Measurements from ENCODE around the gene POU3F1.

POU3F1 gene

DNA sequence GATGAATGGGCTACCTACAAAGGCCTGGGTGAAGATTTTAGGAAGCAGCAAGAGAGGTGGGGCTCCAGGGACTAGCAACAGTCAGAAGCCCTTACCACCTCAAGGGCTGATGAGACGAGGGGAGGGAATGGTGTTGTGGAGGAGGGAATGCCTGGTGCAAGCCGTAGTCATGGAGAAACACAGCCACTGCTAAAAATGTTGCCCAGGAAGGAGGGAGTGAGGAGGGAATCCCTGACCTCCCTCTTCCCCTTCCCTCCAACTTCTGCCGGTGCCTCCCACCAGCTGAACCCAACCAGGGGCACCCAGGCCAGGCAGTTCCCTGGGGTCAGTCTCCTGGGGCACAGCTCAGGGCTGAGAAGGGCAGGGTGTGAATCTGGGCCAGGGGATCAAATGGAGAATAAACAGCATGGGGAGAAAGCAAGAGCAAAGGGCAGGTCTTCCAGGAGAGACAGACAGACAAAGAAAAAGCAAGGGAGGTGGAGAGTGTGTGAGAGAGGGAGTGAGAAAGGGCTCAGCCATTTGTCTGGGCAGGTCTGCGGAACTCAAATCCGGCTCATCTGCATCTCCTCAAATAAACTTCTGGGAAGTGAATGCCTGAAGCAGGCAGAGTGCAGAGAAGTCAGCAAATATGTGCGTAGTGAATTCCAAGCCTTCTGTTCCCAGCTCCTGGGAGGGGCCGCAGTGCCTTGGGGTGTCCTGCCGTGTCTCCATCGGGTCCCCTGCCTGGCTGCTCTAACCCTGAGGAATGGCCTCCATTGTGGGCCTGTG is 27.1 kb upstream of the POU3F1 start:
- no peak for DNase-seq (ENCODE audit: low read depth in 2 of 3, low spot score in 1 of 3)

DNA sequence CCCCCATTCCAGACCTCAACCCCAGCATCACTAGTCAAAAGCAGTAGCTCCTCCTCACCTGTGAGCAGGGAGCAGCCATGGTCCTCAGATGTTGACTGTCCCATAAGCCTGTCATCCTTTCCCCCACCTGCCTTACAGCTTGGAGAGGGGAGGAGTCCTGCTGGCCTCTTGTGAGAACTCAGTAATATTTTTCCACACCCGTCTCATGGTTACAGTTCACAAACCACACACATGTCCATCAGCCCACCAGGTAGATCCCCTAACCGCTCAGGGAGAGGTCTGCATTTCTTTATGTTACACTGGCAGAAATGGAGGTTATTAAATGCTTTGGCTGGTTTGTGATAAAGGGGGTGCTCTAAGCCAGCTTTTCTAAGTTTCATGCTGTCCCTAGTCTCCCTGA is 26.3 kb upstream of the POU3F1 start:
- DNase-seq (ENCODE audit: low read depth in 2 of 3, low spot score in 1 of 3), result no peak

- DNase-seq (ENCODE audit: low read depth in 2 of 3, low spot score in 1 of 3), result no peak
Observed at GRCh38 chr1:38071312-38072256, 25.0 kb upstream of the POU3F1 start.

DNA sequence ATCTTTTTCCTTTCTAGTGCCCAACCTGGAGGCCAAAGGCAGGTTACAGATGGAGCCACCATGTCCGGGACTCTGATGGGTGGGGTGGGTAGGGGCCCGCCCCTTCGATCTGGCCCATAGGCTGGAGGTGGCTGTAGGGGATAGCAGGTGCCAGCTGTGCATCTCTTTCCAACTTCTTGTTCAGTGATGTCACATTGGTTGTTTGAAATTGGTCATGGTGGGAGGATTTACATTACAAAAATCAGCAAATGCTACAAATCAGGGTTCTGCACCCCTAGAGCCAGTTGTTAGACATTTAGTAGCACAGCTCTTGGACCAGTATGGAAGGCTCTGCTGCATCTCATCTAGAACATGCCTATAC is 22.4 kb upstream of the POU3F1 start:
- no peak for DNase-seq (ENCODE audit: low read depth in 2 of 3, low spot score in 1 of 3)

DNA sequence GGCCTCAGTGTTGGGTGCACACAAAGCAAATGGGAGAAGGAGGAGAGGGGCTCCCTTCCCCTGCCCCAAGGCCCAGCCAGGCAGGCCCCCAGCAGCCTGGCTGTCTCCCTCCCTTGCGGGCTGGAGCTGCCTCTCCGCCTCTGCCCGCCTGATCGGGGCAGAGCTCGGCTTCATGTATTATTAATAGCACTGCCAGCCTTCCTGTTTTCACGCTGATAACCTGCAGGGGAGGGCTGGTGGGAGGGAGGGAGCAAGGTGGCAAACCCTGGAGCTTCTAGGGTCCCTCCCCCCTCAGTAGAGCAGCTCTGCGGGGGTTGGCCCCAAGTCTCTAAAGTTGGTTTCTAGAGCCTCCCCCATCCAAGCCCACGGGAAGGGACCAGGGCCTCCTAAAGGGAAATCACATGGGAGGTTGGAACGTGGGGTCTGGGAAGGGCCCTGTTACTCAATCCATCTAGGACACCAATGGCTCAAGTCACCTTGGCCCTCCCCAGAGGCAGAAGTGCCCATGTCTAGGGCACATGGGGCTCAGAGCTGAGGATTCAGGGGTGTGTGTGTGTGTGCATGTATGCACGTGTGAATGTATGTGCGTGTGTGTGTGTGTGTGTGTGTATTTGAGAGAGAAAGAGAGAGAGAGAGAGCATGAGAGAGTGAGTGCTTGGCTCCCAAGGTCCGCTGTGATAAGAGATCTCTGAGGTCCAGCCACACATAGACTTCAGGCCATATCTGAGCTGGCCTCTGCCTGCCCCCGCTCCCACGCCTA is 21.8 kb upstream of the POU3F1 start:
- no peak for DNase-seq (ENCODE audit: low read depth in 2 of 3, low spot score in 1 of 3)

- DNase-seq (ENCODE audit: low read depth in 2 of 3, low spot score in 1 of 3), result no peak
Observed at GRCh38 chr1:38064197-38064903, 17.8 kb upstream of the POU3F1 start.

GRCh38 chr1:38063616-38064015 is 17.0 kb upstream of the POU3F1 start:
- no peak for DNase-seq (ENCODE audit: low read depth in 2 of 3, low spot score in 1 of 3)

DNA sequence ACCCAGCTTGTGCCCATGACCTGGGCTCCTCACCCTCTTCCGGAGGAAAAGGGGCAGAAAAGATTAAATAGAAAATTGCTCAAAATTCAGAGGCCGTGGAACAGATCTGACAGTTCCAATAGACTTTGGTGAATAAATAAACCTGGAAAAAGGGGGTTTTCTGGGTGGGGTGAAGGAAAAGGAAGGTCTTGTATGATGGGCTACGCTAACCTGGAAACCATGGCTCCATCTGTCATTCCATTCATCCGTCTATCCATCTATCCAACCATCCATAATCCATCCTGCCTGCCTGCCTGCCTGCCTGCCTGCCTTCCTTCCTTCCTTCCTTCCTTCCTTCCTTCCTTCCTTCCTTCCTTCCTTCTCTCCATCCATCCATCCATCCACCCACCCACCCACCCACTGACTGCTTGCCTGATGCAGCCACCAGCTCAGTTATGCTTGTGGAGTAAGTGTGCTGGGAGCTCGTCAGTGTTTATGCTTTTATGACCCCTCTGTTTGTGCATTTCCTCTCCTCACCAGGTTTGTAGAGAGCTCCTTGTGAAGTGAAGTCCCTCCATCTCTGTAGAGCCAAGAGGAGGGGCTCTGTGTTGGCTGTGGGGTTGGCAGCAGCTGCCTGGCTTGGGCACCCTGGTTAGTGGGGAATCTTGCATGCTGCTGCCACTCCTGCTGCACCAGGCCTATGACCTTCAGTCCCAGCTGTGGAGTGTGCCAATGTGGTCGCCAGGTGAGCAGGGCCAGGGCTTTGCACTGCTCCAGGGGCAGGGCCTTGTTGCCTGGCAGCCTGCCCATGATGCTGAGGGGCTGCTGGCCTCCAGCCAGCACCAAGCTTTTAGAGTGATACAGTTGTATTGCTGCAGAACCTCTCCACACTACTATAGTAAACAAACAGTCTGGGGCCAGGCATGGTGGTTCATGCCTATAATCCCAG is 16.0 kb upstream of the POU3F1 start:
- DNase-seq (ENCODE audit: low read depth in 2 of 3, low spot score in 1 of 3), result no peak

GRCh38 chr1:38061883-38062328 is 15.3 kb upstream of the POU3F1 start:
- no peak for DNase-seq (ENCODE audit: low read depth in 2 of 3, low spot score in 1 of 3)

- no peak for DNase-seq (ENCODE audit: low read depth in 2 of 3, low spot score in 1 of 3)
Observed at GRCh38 chr1:38061290-38061689, 14.7 kb upstream of the POU3F1 start.

- no peak for DNase-seq (ENCODE audit: low read depth in 2 of 3, low spot score in 1 of 3)
Observed at GRCh38 chr1:38060498-38060897, 13.9 kb upstream of the POU3F1 start.

DNA sequence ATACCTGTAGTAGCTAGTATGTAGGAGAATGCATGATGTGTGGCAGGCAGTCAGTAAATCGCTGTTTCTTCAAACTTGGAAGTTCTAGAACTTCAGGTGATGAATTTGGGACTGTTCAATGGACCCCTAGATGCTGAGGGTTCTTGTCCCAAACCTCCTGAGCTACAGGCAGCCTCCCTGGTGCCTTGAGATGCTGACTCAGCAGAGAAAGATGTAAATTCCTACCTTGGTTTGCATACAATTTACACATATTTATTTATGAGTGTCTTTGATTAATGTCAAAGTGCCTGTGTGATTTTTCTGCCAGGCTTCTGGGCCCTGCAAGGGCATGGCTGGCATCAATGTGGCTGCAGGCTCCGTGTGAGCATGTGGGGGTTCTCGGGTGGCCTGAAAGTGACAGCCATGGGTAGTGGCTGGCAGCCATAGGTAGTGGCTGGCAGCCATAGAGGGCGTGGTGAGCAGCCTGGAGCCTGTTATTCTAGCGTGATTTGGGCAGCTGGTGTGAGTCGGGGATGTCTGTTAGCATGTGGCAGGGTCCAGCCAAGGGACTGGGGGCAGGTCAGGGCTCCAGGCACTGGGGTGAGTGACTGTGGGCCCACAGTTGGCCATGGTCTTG is 13.2 kb upstream of the POU3F1 start:
- DNase-seq (ENCODE audit: low read depth in 2 of 3, low spot score in 1 of 3), result no peak

- DNase-seq (ENCODE audit: low read depth in 2 of 3, low spot score in 1 of 3), result no peak
Observed at GRCh38 chr1:38055965-38056364, 9.4 kb upstream of the POU3F1 start.

GRCh38 chr1:38055398-38055797 is 8.8 kb upstream of the POU3F1 start:
- no peak for DNase-seq (ENCODE audit: low read depth in 2 of 3, low spot score in 1 of 3)

GRCh38 chr1:38053416-38054091 is 7.0 kb upstream of the POU3F1 start:
- no peak for DNase-seq (ENCODE audit: low read depth in 2 of 3, low spot score in 1 of 3)

DNA sequence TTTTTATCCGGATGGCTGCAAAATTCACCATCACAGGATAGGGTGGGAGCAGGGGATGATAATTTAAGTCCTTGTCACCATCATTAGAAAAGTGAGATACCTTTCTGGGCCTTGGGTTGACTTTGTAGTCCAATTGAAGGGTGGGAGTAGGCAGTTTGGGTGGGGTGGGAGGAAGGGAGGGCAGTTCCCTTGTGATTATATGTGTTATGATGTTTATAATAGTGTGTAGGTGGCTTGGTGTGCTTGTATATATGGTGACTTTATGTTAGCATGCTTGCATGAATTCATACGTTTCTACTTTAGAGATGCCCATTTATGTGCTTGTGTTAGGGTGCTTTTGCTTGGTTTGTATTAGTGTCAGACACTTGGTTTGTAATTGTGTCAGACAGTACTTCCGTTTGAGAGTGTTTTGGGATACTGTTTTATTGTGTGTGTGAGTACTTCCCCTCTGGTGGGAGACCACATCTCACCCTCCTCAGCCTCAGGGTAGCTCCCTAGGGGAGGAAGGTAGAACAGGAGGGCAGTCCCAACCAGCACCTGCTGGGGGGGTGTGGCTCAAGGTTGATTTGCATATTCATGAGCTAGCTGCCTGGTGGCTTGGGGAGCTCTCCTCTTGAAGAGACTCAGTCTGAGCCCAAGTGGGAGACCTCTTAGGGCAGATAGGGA is 6.3 kb upstream of the POU3F1 start:
- no peak for DNase-seq (ENCODE audit: low read depth in 2 of 3, low spot score in 1 of 3)

DNA sequence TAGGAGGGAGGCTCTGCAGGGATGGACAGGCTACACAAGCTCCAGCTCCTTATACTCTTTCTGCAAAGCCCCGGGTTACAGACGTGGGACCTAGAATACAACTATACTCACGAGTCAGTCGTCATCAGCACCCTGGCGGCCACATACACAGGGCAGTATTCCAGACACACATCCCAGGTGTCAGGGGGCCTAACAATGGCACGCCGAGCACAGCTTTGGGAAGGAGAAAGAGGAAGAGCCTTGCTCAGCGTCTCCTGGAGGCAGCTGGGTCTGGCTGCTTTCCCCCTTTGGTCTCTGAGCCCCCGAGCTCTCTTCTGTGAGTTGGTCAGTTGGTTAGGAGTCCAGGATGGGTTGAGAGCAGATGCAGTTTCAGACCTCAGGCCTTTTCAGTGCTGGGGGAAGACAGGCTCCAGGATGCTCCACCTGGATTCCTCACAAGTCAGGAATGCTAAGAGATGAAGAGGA is 4.5 kb upstream of the POU3F1 start:
- no peak for DNase-seq (ENCODE audit: low read depth in 2 of 3, low spot score in 1 of 3)

GRCh38 chr1:38050397-38051078 is 3.9 kb upstream of the POU3F1 start:
- DNase-seq (ENCODE audit: low read depth in 2 of 3, low spot score in 1 of 3), result no peak

Data from stimulated activated CD4-positive, alpha-beta T cell treated with anti-CD3 and anti-CD28 coated beads, Interleukin-12 subunit alpha, Interleukin-12 subunit beta, amount 100 ng/mL, for 48 hours (primary cell).